Sigmoid colon (tissue), 7 donors: ENCODE results near the gene APPBP2. TPM values are rescaled to one million over a fixed set of nuclear protein-coding genes. Genes with fewer than 3 reads are reported as not detected.
"Not testable (repeated sequence)": the region's sequence is repeated elsewhere in the genome, so short reads cannot be mapped to it uniquely, and the experiment has no call there.

Experiments
- DNase-seq: peaks from one replicate; pipeline ENCODE4 v3.0.0-alpha.2; 2019
- H3K27ac ChIP-seq, 4 donors: fragments of 200-600 bp; sonication (generic); one replicate each; pipeline ENCODE4 v1.5.1; 2016 to 2019; ENCODE audit warnings: mild to moderate bottlenecking in 1 of 4
- H3K27me3 ChIP-seq, 3 donors: fragments of 200-600 bp; sonication (generic); one replicate each; pipeline ENCODE4 v1.5.1; 2019; ENCODE audit warnings: mild to moderate bottlenecking in 1 of 3
- H3K36me3 ChIP-seq, 4 donors: fragments of 200-600 bp; sonication (generic); one replicate each; pipeline ENCODE4 v1.5.1; 2016 to 2019
- H3K4me1 ChIP-seq, 4 donors: fragments of 200-600 bp; sonication (generic); one replicate each; pipeline ENCODE4 v1.5.1; 2017 to 2019
- H3K4me3 ChIP-seq, 4 donors: fragments of 200-600 bp; sonication (generic); one replicate each; pipeline ENCODE4 v1.5.1; 2017 to 2019; ENCODE audit warnings: mild to moderate bottlenecking in 2 of 4, moderate library complexity in 1 of 4
- H3K9me3 ChIP-seq, 4 donors: fragments of 200-600 bp in 3 of 4; sonication (generic) in 3 of 4; one replicate each; pipeline versions ENCODE4 v1.5.1 to v1.6.1; 2013 to 2019
- CTCF ChIP-seq, 4 experiments: fragments of 450-650 bp in 3 of 4; fragments of 200-600 bp in 1 of 4; IDR thresholded peaks; one replicate each; pipeline ENCODE4 v1.5.1; 2016 to 2019; ENCODE audit warnings: antibody characterized with exemption in 4 of 4, mild to moderate bottlenecking in 3 of 4, moderate library complexity in 2 of 4
- EP300 ChIP-seq, 4 donors: sonication (generic); formaldehyde crosslinking; IDR thresholded peaks; one replicate each; pipeline ENCODE4 v1.6.1; 2017; ENCODE audit warnings: antibody characterized with exemption in 4 of 4
- POLR2A ChIP-seq, 2 donors: fragments of 450-650 bp; IDR thresholded peaks; one replicate each; pipeline ENCODE4 v1.6.1; 2016; ENCODE audit warnings: antibody characterized with exemption in 2 of 2, mild to moderate bottlenecking in 2 of 2, moderate library complexity in 2 of 2
- POLR2AphosphoS5 ChIP-seq, 4 donors: sonication (generic); formaldehyde crosslinking; IDR thresholded peaks; one replicate each; pipeline ENCODE4 v1.6.1; 2017; ENCODE audit warnings: antibody characterized with exemption in 4 of 4
- WGBS, 2 donors: extraction: QIAGEN DNeasy Blood & Tissue Kit; methylation state at CpG; one replicate each; pipeline ENCODE4 v1.1.7; 2013; 5-methylcytosine and 5-hydroxymethylcytosine counted together
- intact Hi-C: fragments of 100-400 bp; cut with DNase I; formaldehyde crosslinking; loops from one replicate; pipeline ENCODE4 v1.15.1; 2023
- polyA plus RNA-seq, 3 donors: library from polyadenylated mRNA; stranded (reverse); fragments of 200-250 nt; gene quantifications; one replicate each; pipeline ENCODE4 v1.2.3, GENCODE V29; 2013
- total RNA-seq, 4 donors: library from RNA; depleted of rRNA; stranded (reverse); fragments of >200 nt; gene quantifications; one replicate each; pipeline ENCODE4 v1.1.0, GENCODE V29; 2016
- donor health status: healthy with polysubstance abuse.
- donor health status: Bipolar disorder and iron deficiency.
- donor health status: healthy.

Gene APPBP2
- total and polyA plus RNA-seq, 7 donors = 7.9 to 36.0 (median 26.2) TPM

- no peak overlapping the region for H3K4me3 ChIP-seq
- 70 to 75% methylated on average over 6 of the region's 6 CpGs for WGBS, 2 donors
- intact Hi-C loops = no loop called here
- no peak for DNase-seq
- TF ChIP-seq POLR2A (IDR thresholded peaks at IDR 0.05) (no peak), POLR2AphosphoS5 (IDR thresholded peaks at IDR 0.05) (peak in 1 of 4 donors; percentile 1), EP300 (IDR thresholded peaks at IDR 0.05) (no peak), CTCF (IDR thresholded peaks at IDR 0.05) (no peak)
- peaks cover 0 to 27% (median 8%) of the 10 kb centered on the region in 4 donors for H3K36me3 ChIP-seq
- H3K27ac ChIP-seq = peak overlapping the region in 2 of 4 donors; percentile 22 to 24
- H3K27me3 ChIP-seq = no peaks in the 10 kb centered on the region
- H3K4me1 ChIP-seq = peaks cover 0 to 17% (median 5%) of the 10 kb centered on the region in 4 donors
- H3K9me3 ChIP-seq = no peaks in the 10 kb centered on the region
Observed at GRCh38 chr17:60442271-60443173, 83.5 kb downstream of the APPBP2 start.

DNA sequence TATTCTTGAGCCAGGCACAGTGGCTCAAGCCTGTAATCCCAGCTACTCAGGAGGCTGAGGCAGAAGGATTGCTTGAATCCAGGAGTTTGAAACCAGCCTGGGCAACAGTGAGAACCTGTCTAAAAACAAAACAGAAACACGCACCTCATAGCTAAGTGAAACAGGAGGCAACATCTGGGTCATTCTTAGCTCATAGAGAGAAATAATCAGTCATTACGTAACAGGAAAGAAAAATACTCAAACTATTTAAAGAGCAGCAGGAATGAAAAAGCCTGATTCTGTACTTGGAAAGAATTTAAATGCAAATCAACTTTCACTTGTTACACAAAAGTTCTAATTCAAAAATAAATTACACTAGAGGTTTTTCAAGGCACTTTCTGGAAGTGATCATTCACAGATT lies 86.5 kb downstream of the APPBP2 start:
- 44 to 65% methylated on average over 2 of the region's 2 CpGs for WGBS, 2 donors
- TF ChIP-seq POLR2AphosphoS5 (IDR thresholded peaks at IDR 0.05) (no peak), POLR2A (IDR thresholded peaks at IDR 0.05) (no peak), CTCF (IDR thresholded peaks at IDR 0.05) (no peak), EP300 (IDR thresholded peaks at IDR 0.05) (no peak)
- Histone ChIP-seq H3K4me1 (peaks cover 0 to 17% (median 8%) of the 10 kb centered on the region in 4 donors), H3K9me3 (no peaks in the 10 kb centered on the region), H3K27ac (no peak overlapping the region), H3K36me3 (no peaks in the 10 kb centered on the region), H3K4me3 (no peak overlapping the region), H3K27me3 (no peaks in the 10 kb centered on the region)
- intact Hi-C loops = loop anchor here (5.0 to 10.0 kb wide), 3 partner anchors 202 to 305 kb away; no protein-coding TSS in a partner anchor
- DNase-seq = no peak

DNA sequence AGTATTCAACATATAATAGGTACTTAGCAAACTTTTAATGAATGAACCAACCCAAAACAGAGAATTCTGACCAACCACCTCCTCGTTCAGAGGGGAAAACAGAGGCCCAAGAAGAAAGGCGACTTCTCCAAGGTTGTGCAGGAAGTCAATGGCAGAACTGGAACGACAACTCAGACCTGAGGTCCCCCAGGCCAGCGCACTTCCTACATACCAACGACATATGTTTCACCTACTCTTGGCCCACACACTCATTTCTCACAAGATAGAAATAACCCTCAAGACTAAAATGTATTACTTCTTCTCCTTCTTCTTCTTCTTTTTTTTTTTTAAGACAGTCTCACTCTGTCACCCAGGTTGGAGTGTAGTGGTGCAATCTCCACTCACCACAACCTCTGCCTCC lies 89.4 kb downstream of the APPBP2 start:
- H3K27me3 ChIP-seq = no peaks in the 10 kb centered on the region
- no peaks in the 10 kb centered on the region for H3K36me3 ChIP-seq
- WGBS, 2 donors = 62 to 67% methylated on average over 5 of the region's 5 CpGs
- TF ChIP-seq EP300 (IDR thresholded peaks at IDR 0.05) = no peak
- no peak for TF ChIP-seq CTCF (IDR thresholded peaks at IDR 0.05)
- TF ChIP-seq POLR2A (IDR thresholded peaks at IDR 0.05) = no peak
- TF ChIP-seq POLR2AphosphoS5 (IDR thresholded peaks at IDR 0.05) = no peak
- H3K4me1 ChIP-seq = peaks cover 0 to 5% (median 2%) of the 10 kb centered on the region in 4 donors
- H3K27ac ChIP-seq = no peak overlapping the region
- DNase-seq = no peak
- intact Hi-C loops = loop anchor here (5.0 to 10.0 kb wide), 3 partner anchors 199 to 302 kb away; no protein-coding TSS in a partner anchor
- H3K4me3 ChIP-seq = no peak overlapping the region
- H3K9me3 ChIP-seq = no peaks in the 10 kb centered on the region

DNA sequence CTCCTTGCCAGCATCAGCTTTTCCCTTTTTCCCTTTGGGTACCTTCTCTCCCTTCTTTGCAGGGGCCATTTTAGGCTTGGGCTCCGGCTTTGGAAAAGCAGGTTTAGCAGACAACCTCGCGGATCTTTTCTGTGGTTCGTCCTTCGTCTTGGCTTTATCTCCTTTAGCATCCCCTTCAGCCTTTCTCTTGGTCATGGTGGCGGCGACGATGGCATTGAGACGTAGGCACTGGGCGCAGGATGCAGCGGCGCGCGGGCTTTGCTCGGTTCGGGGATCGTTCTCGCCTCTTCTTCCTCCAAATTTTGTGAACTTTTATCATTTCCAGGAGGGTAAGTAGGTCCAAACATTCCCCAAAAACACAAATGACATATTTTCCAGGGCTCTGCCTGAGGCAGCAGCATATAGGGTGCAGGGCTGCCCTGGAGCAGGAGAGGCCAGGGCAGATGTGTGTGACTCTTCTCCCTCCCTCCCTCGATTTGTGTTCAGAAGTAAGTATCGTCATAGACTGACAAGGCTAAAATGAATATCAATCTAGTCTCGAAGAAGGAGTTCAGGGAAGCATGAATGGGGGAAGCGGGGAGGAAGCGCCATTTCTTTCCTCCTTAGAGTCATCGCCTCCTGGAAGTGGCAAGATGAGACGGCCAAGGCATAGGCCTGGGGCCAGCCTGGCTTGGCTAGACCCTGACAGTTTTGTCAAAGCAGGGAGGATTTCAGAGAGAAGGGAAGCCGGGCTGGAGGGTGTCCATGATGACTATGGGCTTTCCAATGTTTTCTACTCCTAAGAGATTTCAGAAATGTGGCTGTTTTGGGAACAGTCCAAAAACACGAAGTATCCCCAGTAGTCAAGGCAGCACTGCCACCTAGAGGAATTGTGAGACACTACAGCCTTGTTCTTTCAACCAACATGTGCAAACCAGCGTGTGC lies 90.5 kb downstream of the APPBP2 start:
- peak; percentile 85 for DNase-seq
- Histone ChIP-seq H3K36me3 (no peaks in the 10 kb centered on the region), H3K27ac (peak overlapping the region in 1 of 4 donors; percentile 7), H3K9me3 (no peaks in the 10 kb centered on the region), H3K4me3 (no peak overlapping the region), H3K4me1 (peaks cover 0 to 5% (median 0%) of the 10 kb centered on the region in 4 donors), H3K27me3 (no peaks in the 10 kb centered on the region)
- intact Hi-C loops = loop anchor here (5.0 to 10.0 kb wide), 3 partner anchors 198 to 301 kb away; no protein-coding TSS in a partner anchor
- WGBS, 2 donors = 78 to 79% methylated on average over 28 of the region's 28 CpGs
- no peak for TF ChIP-seq POLR2A (IDR thresholded peaks at IDR 0.05)
- TF ChIP-seq CTCF (IDR thresholded peaks at IDR 0.05) = peak; percentile 84 to 95 (median 90)
- TF ChIP-seq POLR2AphosphoS5 (IDR thresholded peaks at IDR 0.05) = peak; percentile 33 to 72 (median 60)

DNA sequence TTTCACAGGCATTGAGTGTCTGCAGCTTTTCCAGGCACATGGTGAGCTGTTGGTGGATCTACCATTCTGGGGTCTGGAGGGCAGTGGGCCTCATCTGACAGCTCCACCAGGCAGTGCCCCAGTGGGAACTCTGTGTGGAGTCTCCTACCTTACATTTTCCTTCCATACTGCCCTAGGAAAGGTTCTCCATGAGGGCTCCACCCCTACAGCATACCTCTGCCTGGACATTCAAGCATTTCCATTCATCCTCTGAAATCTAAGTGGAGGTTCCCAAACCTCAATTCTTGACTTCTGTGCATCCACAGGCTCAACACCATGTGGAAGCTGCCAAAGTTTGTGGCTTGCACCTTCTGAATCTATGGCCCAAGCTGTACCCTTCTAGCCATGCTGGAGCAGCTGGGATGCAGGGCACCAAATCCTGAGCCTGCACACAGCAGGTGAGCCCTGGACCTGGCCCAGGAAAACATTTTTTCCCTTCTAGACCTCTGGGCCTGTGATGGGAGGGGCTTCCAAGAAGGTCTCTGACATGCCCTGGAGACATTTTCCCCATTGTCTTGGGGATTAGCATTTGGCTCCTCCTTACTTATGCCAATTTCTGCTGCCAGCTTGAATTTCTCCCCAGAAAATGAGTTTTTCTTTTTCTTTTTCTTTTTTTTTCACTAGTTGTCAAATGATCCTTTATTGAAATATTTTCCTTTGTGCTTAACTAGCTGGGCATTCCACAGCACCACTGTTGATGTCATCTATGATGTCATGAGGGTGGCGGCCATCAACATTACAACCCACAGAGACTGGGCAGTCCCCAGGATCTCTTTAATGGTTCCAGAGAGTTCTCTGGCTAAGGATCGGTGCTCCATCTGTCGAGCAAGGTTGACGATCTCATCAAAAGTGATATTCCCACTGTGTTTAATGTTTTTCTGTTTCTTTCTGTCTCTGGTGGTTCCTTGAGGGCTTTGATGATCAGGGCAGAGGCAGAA lies 92.7 kb downstream of the APPBP2 start:
- not testable (repeated sequence) for H3K4me3 ChIP-seq, H3K9me3 ChIP-seq, H3K27me3 ChIP-seq, H3K4me1 ChIP-seq, H3K27ac ChIP-seq, DNase-seq, H3K36me3 ChIP-seq
- WGBS, 2 donors = 93 to 98% methylated on average over 4 of the region's 4 CpGs
- intact Hi-C loops = loop anchor here (10.0 kb wide), 2 partner anchors 211 to 299 kb away; no protein-coding TSS in a partner anchor

DNA sequence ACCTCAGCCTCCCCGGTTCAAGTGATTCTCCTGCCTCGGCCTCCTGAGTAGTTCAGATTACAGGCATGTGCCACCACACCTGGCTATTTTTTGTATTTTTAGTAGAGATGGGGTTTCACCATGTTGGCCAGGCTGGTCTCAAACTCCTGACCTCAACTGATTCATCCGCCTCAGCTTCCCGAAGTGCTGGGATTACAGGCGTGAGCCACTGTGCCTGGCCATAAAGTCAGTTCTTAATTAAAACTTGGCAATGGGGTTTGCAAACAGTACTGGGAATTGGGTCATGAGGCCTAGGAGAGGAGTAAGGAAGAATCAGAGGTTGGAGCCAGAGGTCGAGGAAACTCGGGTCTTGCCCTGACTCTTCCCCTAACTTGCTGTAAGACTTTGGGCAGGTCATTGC lies 95.5 kb downstream of the APPBP2 start:
- H3K4me1 ChIP-seq, DNase-seq, H3K27me3 ChIP-seq, H3K36me3 ChIP-seq, H3K9me3 ChIP-seq, H3K27ac ChIP-seq, H3K4me3 ChIP-seq: not testable (repeated sequence)
- intact Hi-C loops = loop anchor here (10.0 kb wide), 2 partner anchors 214 to 296 kb away; no protein-coding TSS in a partner anchor
- 87 to 90% methylated on average over 7 of the region's 7 CpGs for WGBS, 2 donors
